Measurements from ENCODE around the gene MDK.

- TF ChIP-seq EZH2 (IDR thresholded peaks at IDR 0.05) (no peak), POLR2AphosphoS5 (IDR thresholded peaks at IDR 0.05; ENCODE audit: borderline replicate concordance, low read depth, low read length) (no peak), FOXP2 (optimal IDR thresholded peaks at IDR 0.05; ENCODE audit: control extremely low read depth, extremely low read length, insufficient read depth) (no peak)
Observed at GRCh38 chr11:46410021-46410420, 28.6 kb downstream of the MDK start.
